NCI-H1930 (cell line): ENCODE results near the gene TMEM212.
"Not testable (repeated sequence)": the region's sequence is repeated elsewhere in the genome, so short reads cannot be mapped to it uniquely, and the experiment has no call there.

Experiments used
- DNase-seq, 2 experiments: peaks; one replicate each; lab custom pipeline; 2025; lab: John Stamatoyannopoulos, UW

Gene TMEM212

DNA sequence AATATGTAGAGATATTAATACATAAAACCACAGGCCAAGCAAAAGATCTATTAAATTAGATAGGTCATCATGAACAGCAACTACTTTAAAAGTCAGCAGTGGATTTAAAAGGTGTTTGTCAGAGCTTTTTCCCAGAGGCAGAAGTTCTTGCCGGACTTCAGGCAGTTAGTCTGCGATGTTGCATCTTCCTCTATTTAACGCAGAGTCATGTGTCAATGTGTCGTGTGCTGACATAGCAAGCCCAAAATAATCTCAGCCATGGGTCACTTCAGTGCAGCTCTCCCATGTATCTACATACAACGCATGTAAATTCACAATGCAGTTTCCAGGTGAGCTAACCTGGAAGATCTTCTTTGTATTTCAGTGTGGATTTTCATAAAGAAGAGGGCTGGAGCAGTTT is 8.0 kb upstream of the TMEM212 start:
- no peak for DNase-seq

DNA sequence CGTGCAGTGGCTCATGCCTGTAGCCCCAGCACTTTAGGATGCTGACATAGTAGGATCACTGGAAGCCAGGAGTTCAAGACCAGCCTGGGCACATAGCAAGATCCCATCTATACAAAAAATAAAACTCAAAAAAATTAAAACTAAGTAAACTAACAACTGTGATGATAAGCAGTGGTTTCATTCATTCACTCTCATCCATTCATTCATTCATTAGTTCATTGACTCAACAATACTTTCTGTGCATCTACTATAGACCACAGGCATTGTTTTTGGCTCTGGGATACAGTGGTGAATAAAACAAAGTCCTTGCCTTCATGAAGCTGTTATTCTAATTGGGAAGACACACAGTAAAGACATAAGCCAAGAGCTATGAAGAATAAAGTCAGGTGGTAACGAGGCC is 7.5 kb upstream of the TMEM212 start:
- DNase-seq = no peak

DNA sequence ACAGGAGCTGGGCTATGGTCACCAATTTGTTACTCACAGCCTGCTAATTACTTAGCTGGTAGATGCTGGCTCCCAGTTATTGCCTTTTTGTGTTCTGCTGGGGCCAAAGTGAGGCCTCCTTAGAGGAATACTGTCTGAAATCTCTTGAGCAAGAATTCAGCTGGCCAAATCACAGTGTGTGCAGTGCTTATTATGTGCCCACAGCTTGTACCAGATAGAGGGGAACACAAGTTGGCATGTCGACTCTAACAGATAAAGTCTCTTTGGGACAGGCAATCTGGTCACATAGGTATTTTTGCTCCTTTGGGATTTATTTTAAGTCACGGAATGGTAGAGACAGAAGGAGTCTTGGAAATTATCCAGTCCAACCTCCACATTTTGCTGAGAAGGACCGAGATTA is 6.3 kb upstream of the TMEM212 start:
- DNase-seq = no peak

DNA sequence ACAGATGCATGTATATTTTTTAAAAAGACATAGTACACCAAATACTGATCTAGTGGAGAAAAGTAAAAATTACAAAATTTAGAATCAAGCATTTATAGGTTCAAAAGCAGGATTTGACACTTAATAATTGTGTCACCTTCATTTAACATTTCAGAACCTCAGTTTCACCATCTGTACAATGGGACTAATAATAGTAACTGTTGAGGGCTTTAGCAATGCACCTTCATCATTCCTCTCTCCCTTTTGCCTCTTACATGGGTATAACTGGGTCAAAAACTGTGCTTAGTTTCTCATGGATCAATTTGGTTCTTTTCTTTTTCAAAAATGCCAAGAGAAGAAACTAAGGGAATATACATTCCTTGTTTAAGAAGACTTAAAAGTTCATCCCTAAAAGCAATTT is 5.5 kb upstream of the TMEM212 start:
- DNase-seq = no peak

DNA sequence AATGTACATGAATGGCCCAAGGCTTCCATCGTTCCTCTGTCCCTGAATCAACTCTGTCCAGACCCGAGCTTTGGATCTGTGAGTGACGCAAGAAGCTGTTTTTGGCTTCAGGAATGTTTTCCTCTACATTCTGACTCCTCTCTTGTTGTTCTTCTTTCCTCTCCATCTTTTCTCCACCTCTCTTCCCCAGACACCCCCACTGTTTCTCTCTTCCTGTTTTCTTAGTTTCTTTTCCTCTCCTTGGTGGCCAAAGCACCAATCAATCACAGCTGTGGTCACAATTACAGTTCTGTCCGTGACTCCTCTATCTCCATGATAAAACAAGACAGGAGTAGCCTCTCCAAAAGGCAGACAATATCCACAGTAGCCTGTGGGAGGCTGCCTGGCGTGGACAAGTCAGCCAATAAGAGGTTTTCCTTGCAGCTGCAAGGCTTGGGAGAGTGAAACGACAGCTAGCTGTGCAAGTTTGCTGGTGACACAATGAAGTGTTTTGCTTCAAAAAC is 4.9 kb upstream of the TMEM212 start:
- no peak for DNase-seq

DNA sequence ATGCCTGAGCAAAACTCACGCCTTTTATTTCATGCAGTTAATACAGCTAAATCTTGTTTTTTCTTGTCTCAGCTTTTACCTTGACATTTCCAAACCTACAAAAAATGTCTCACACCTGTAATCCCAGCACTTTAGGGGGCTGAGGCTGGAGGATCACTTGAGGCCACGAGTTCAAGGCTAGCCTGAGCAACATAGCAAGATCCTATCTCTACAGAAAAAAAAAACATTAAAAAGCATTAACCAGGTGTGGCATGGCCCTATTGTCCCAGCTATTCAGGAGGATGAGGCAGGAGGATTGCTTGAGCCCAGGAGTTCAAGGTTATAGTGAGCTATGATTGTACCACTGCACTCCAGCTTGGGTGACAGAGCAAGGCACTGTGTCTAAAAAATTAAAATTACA is 3.9 kb upstream of the TMEM212 start:
- DNase-seq = no peak

DNA sequence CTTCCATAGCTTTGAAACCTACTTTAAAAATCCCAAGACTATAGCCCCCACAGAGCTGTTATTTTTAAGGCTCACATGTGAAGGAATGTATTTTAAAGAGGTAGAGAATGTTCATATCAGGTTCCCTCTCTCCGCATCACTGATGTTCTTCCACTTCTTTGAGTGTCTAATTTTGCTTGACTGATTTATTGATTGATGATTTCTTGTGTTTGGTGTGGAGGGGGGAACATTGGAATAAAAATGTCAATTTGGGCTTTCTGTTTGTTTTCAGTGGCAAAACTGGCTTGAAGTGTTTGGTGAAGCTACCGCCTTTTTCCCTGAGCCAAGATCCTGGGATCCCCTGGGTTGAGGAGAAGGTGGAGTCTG is 2.7 kb upstream of the TMEM212 start:
- DNase-seq = no peak

DNA sequence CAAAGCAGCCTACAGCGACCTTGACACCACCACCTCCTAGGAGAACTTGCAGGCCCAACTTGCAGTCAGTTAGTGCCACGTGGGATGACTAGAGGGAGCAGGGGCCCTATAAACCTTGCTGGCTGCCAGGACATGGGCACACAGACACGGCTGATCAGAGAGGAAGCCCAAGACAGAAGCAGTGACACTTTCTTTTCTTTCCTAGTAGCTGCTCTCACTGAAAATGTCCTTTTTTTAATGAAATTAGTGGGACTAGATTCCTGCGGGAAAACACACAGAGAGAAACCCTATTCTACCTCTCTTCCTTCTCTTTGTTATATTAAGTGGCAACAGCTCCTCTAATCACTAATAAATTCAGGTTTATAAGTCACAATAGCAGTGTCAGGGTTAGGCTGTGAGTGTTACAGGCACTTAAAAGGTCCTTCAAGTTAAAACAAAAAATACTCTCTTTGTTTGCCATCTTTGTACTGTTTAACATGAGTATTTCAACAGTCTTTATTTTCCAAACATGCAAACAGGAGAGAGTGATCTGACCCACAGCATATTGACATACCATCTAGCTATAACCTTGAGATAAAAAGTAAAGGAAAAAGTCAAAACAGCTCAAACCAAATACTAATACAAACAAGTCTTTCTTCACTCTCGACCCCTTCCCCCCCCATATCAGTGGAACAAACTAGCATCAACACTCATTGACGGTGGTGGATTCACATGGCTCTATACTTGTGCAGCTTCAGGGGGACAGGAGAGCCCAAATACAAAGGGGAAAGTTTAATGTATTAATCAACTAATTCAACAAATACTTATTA is 2.1 kb upstream of the TMEM212 start:
- DNase-seq = no peak

DNA sequence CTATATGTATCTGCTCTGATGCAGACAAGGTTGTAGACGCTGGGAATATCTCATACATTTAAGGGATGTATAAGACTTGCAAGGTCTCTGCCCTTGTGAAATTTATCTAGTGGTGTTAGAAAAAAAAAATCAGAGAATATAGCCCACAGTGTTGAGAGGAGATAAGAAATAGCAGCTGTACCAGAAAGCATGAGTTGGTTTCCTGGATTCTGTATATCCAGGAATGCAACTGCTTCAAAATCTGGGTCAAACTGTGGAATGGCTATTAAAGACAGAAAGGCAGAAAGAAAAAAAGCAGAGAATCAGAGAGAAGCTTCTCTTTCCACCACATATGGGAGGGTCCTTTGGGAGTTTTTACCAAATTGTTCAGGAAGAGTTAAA is 1.5 kb upstream of the TMEM212 start:
- DNase-seq = no peak

DNA sequence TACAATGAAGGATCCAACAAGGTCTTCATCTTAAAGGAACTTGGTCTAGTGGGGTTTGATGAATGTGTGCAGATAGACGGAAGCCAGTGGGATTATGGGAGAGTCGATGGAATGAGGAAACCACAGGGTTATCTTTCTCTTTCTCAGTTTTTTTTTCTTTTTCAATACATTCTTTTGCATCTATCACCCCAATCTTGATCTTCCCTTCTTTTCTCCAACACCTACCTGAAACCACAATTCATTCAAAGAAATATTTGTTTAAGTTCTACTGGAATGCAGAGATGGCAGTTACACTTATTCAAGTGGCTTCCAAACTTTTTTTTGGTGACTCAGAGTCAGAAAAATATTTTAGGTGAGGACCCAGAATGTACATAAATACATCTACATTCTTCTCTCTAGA is 1.7 kb downstream of the TMEM212 start:
- no peak for DNase-seq

DNA sequence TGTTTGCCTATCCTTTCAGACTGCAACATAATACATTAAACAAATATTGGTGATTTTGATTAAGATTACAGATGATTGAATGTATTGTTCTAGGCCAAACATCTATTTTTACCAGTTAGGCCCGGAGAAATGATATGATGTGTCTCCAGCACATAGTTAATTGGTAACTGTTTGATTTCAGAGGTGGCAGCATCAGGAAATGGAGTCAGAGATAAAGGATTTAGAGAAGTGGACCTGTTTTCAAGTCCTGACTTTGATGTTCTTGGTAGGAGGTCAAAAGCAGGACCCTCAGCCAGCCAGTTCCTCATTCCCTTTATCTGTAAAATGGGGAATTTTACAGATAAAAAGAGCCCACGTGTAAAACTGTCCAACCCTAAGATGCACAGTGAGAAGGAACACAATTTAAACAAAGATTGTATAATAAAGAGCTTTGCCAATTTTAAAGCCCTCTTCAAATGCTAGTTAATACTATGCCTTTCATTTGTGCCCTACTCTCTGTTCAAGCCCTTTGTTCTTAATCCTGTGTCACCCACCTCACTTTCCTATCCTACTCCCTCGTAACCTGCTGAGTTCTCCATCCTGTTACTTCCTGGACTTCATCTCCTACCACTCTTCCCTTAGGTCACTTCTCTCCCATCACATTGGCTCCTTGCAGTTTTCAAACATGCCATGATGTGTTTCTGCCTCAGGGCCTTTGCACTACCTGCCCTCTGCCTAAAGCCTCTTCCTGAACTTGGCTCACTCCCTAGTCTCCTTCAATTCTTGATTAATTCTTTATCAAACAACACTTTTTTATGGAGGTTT is 2.5 kb downstream of the TMEM212 start:
- no peak for DNase-seq

DNA sequence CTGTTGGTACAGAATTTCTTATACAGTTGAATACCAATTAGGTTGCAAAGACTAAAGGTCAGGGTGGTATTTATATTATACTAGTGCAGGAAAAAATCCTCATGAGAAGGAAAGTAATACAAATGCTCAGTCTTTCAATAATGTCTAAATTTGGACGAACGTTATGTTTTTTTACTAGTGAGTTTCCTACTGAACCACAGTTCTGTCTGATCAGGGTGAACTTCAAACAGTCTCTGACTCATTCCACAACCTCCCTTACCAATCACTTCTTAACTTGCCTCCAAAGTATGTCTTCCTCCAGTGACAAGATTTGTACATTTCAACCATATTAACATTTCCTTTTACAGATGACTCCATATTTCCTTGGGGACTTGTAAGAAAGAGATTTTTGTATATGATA is 3.4 kb downstream of the TMEM212 start:
- DNase-seq = no peak

DNA sequence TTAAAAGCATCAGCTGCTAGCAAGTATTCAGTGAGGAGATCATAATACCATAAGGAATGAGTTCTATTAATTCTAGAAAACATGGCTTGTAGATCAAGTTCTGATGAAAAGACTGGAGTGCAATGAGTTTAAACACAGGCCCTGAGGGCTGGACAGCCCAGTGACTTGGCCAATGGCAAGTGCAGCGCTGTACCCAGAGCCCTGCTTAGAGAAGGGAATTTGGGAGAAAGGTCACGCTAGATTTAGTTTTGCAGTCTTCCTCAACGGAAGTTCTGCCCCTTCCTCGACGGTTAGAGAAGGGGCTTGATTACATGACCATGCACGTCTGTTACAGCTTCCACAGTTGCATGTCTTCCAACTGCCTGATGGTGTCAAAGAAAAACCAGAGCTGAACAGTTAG is 4.0 kb downstream of the TMEM212 start:
- no peak for DNase-seq

DNA sequence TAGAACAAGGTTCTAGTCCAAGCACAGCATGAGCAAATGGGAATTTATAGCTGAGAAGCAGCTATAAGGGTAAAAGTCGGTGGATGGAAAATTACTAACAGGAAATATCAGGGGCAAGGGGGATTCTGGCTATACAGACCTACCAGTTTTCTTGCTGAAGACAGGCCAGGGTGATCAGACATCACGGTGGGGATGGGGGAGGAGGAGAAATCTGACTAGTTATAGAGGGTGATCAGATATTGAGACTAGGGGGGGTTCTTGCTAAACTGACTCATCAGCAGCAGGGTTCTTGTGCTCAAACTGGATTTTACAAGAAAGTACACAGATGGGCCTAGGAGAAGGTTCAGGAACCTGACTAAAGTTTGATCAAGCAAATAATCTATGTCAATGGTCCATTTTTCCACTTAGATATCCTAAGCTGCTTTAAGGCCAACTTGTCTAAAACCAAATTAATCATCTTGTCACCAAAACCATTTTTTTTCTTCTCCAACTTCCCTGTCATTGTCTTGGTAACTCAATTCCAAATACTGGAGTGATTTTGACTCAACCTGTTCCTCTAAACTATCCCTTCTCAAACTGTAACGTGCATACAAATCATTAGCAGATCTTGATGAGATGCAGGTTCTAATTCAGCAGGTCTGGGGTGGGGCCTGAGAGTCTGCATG is 4.6 kb downstream of the TMEM212 start:
- DNase-seq = no peak

DNA sequence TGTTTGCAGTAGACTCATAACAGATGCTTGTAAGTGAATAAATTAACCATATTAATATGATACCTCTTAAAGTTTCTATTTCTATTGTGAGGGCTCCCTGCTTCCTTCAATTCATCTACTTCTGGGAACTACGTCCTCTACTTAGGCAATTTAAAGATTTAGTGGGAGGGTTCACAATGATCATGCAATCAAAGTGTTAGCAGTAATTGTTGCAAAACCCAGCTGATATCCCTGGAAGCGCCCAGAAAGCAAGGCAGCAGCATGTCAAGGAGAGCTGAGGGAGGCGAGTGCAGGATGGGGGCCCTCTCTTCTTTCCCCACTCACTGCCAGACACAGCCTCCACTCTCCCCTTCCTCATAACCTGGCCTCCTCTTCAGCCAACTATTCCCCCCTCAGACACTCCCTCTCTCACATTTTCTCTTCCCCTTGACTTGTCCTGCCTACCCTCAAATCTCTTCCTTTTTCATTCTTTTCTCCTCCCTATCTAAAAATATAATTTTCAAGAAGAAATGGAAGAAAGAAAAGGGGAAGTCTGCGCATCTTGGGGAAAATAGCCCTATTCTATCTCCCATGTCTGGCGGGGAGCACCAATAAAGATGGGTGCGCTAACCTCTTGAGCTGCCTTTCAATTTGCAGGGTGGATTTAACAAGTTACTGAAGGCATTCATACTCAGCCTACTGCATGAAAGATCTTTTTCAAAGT is 6.6 kb downstream of the TMEM212 start:
- DNase-seq = no peak

DNA sequence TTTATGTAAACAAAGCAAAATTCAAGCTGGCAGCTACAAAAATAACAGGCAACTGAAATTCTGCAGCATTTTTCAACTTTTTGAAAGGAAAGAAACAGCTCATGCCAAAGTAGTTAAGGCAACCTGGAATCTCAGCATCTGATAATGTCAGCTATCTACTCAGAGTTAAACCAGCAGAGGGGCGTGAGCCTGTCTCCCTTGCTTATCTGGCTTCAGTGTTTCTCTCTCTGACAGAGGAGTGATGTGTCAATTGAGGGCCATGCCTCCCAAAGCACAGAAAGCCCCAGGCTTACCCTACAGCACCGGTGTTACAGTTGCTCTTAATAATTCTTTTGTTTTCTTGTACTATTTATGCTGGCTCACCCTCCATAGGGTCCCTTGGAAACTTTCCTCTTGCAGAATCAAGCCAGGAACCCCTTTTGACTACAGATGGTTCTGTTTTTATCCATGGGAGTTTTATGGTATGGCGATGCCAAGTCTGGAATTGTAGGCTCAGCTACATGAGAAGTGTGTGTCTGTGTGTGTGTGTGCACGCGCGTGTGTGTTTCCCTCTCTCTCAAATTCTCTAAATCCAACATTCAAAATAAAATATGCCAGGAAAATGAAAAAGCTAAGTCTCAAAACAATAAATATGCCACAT is 7.3 kb downstream of the TMEM212 start:
- no peak for DNase-seq

DNA sequence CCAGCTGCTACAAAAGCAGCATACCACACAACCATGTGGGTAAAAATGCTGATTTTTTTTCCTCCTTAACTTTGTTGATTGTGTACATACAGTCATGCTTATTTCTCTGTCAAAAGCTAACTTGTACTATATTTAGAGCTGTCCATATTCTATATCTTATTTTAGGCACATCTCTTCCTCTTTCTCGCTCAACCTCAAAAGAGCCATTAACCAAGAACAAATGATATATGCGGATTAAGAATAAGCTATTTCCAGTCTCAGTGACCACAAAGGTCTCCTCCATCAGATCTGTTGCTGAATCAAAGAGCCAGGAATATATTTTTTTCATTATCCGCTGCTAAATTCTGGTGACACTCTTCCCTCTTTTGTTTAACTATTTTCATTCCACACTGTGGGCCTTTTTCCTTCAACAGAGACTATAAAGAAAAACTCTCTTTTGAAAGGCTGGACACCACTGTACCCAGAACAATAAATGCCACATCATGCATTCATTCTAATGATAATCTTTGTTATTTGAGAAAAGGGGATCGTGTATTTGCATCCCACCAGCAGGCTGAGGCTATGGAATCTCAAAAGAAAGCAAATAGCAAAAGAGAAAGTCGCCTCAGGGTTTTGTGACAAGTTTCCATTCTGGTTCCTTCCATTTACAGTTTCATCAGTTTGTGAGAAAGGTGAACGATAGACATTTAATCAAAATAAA is 8.0 kb downstream of the TMEM212 start:
- DNase-seq = no peak

DNA sequence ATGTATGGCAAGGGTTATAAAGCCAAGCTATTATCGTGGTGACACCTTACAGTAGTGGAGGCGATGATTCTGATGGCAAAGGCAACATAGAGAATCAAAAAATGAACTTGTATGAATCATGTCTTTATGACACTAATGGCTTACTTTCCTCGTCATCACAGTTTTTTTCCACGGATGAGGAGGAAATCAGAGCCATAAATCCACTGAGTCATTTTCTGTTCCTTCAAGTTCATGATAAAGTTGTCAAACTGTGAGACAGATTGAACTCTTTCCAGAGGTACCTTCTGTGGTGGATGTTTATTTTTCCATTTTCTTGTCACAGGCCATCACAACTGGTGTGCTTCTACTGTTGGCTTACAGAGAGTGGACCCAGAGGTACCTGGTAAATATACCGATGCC is 8.5 kb downstream of the TMEM212 start:
- DNase-seq = no peak

DNA sequence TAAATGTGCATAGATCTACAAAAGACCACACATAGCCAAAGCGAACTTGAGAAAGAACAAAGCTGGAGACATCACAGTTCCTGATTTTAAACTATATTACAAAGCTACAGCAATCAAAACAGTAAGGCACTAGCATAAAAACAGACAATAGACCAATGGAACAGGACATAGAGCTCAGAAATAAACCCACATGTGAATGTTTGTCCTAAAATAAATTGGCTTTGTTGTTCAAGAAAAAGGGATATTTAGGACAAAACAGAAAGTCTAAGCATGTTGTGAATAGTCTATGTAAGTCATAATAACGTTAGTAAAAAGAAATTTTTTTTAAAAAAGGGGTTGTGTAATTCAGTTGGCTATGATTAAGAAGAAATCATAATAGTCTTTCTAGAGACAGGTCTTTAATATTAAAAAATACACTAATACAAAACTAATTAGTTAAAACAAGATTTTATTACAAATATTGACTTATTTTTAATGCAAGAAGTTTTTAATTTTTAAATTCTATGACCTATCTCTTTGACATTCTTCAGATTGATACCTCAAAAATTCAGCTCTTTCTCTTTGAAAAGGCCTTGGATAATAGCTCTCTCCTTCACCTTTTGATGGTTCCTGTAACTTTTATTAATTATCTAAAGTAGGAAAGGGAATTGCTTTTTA is 11.6 kb downstream of the TMEM212 start:
- no peak for DNase-seq

DNA sequence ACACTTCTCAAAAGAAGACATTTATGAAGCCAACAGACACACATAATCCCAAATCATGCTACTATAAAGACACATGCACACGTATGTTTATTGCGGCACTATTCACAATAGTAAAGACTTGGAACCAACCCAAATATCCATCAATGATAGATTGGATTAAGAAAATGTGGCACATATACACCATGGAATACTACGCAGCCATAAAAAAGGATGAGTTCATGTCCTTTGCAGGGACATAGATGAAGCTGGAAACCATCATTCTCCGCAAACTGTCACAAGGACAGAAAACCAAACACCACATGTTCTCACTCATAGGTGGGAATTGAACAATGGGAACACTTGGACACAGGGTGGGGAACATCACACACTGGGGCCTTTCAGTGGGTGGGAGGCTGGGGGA is 15.6 kb downstream of the TMEM212 start:
- not testable (repeated sequence) for DNase-seq
